Measurements from ENCODE around the gene EEFSEC.

DNA sequence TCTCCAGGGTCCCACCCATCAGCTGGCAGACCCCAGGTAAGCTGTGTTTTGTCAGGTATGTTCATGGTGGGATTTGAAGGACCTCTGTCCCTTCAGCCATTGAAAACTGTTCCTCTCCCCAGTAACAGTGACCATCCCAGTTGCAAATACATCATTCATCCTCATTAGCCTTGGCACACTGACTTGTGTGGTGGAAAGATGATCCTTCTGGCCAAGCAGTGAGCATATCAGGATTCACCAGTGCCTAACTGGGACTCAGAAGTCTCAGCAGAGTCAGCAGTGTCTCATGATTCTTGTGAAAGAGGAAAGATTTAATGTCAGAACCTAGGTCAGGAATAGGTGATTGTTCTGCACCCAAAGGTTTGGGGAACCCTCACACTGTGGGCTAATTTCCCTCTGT is 223.2 kb downstream of the EEFSEC start:
- no peak for TF ChIP-seq POLR2A (IDR thresholded peaks at IDR 0.05)
- TF ChIP-seq, protein P1, sequence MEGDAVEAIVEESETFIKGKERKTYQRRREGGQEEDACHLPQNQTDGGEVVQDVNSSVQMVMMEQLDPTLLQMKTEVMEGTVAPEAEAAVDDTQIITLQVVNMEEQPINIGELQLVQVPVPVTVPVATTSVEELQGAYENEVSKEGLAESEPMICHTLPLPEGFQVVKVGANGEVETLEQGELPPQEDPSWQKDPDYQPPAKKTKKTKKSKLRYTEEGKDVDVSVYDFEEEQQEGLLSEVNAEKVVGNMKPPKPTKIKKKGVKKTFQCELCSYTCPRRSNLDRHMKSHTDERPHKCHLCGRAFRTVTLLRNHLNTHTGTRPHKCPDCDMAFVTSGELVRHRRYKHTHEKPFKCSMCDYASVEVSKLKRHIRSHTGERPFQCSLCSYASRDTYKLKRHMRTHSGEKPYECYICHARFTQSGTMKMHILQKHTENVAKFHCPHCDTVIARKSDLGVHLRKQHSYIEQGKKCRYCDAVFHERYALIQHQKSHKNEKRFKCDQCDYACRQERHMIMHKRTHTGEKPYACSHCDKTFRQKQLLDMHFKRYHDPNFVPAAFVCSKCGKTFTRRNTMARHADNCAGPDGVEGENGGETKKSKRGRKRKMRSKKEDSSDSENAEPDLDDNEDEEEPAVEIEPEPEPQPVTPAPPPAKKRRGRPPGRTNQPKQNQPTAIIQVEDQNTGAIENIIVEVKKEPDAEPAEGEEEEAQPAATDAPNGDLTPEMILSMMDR (IDR thresholded peaks at IDR 0.05) = no peak
- TF ChIP-seq EP300 (IDR thresholded peaks at IDR 0.05) = no peak
